ENCODE results near the gene FN3K.

GRCh38 chr17:82754297-82755208 is 19.1 kb downstream of the FN3K start:
- TF ChIP-seq GATA3 (IDR thresholded peaks at IDR 0.05; ENCODE audit: low read depth, low read length) (no peak), GATA2 (IDR thresholded peaks at IDR 0.05; ENCODE audit: low read depth, low read length) (no peak)
